Astrocyte of the cerebellum (primary cell): ENCODE results near the gene WNT9B.
A peak's percentile ranks its signal among the peaks of the same experiment; 100 is the strongest.

ENCODE experiments used
- DNase-seq: peaks from one replicate; pipeline ENCODE4 v3.0.0-alpha.2; 2011; ENCODE audit warnings: low read depth
- H3K4me3 ChIP-seq: 2 replicates; pipeline ENCODE4 v1.5.1; 2011; ENCODE audit warnings: mild to moderate bottlenecking, low read depth, low read length, moderate library complexity
- CTCF ChIP-seq: IDR thresholded peaks from 2 replicates; pipeline ENCODE4 v1.5.1; 2012; ENCODE audit warnings: low read length, low read depth, moderate library complexity, mild to moderate bottlenecking; ENCODE audit errors: missing control alignments
- in situ Hi-C: cut with HindIII; loops from 2 replicates; pipeline ENCODE4 v1.10.0; 2017; ENCODE audit warnings: low sequenced_read_pairs

WNT9B gene

GRCh38 chr17:46851029-46851741 is at the start of gene WNT9B:
Gene WNT9B, plus strand, starts transcription at chr17:46851583. Its CDS starts 56 bp downstream, at chr17:46851639.
- TF ChIP-seq CTCF = no peak
- peak within 1 kb of the TSS; percentile 29 for H3K4me3 ChIP-seq
- in situ Hi-C loops = no loop called here
- DNase-seq = no peak

GRCh38 chr17:46802800-46803199 is 48.6 kb upstream of the WNT9B start:
- in situ Hi-C loops = no loop called here
- no peak overlapping the region for H3K4me3 ChIP-seq

GRCh38 chr17:46803544-46803943 is 47.8 kb upstream of the WNT9B start:
- no peak overlapping the region for H3K4me3 ChIP-seq
- in situ Hi-C loops = no loop called here
- no peak for DNase-seq
- no peak for TF ChIP-seq CTCF

More at GRCh38 chr17:46802800-46803199, 48.6 kb upstream of the WNT9B start:
- no peak for TF ChIP-seq CTCF
- DNase-seq = no peak

- no peak overlapping the region for H3K4me3 ChIP-seq
- in situ Hi-C loops = no loop called here
- TF ChIP-seq CTCF = no peak
- no peak for DNase-seq
These were observed 45.6 kb upstream of the WNT9B start for GRCh38 chr17:46805771-46806170.

GRCh38 chr17:46809110-46809571 is 42.2 kb upstream of the WNT9B start:
- in situ Hi-C loops = no loop called here
- no peak overlapping the region for H3K4me3 ChIP-seq
- no peak for TF ChIP-seq CTCF
- DNase-seq = no peak

- in situ Hi-C loops = no loop called here
- DNase-seq = no peak
These were observed 40.5 kb upstream of the WNT9B start for GRCh38 chr17:46810837-46811236.

More at GRCh38 chr17:46810837-46811236, 40.5 kb upstream of the WNT9B start:
- no peak for TF ChIP-seq CTCF
- H3K4me3 ChIP-seq = no peak overlapping the region
